ENCODE data around the gene QSOX1.

Gene QSOX1

DNA sequence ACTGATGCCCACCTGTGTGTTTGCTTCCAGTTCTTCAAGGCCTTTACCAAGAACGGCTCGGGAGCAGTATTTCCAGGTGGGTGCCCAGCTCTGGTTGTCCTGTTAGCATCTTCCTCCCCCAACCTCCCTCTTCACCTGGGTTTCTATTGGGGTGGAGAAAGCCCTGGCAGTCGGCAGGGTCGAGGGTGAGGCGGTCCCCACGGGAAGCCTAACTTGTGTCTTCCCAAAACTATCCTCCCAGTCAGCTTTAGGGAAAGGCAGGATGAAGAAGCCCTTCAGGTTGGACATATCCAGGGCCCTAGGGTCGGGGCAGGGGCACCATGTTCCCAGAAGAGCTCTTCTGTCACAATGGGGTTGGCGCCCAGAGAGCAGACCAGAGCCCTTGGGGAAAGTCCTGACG lies 20.6 kb downstream of the QSOX1 start:
- H3K4me3 ChIP-seq (replicated peaks in 1 of 2; ENCODE audit: low read depth in 2 of 2, low read length in 2 of 2) = no peak overlapping the region
- DNase-seq (ENCODE audit: low read depth in 2 of 2) = no peak
- TF ChIP-seq CTCF (IDR thresholded peaks at IDR 0.05; ENCODE audit: low read depth, low read length) = no peak

- no peak overlapping the region for H3K4me3 ChIP-seq (replicated peaks in 1 of 2; ENCODE audit: low read depth in 2 of 2, low read length in 2 of 2)
- TF ChIP-seq CTCF (IDR thresholded peaks at IDR 0.05; ENCODE audit: low read depth, low read length) = no peak
- DNase-seq (ENCODE audit: low read depth in 2 of 2) = no peak
Observed at GRCh38 chr1:180175806-180176205, 21.1 kb downstream of the QSOX1 start.

DNA sequence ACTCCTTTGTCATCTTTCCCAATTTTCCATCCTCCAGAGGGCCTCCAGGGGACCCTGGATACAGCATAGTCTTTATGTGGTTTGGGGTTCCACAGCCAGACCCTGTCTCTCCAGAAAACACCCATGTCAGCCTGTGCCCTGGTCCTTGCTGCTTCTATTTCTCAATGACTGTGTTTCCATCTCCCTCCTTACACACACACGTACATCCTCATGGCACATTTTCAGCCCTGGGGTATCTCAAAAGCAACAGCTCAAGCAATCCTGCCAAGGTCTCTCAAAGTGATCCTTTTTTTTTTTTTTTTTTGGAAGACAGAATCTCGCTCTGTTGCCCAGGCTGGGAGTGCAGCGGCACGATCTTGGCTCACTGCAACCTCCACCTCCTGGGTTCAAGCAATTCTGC lies 22.3 kb downstream of the QSOX1 start:
- H3K4me3 ChIP-seq (replicated peaks in 1 of 2; ENCODE audit: low read depth in 2 of 2, low read length in 2 of 2) = no peak overlapping the region
- no peak for DNase-seq (ENCODE audit: low read depth in 2 of 2)
- TF ChIP-seq CTCF (IDR thresholded peaks at IDR 0.05; ENCODE audit: low read depth, low read length) = no peak

DNA sequence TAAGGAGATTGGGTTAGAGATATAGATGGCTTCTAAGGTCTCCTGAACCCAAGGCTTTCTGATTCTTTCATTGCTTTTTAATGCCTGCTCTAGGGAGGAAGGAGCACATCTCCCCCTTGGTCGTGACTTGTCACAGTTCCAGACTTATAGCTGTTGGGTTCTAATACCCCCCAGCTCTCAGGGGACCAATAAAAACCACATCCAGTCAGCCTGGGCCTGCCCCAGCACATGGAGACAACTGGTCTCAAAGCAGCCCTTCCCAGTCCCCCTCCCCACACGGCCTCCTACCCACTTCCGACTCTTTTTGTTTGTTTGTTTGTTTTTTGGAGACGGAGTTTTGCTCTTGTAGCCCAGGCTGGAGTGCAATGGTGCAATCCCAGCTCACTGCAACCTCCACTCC lies 23.3 kb downstream of the QSOX1 start:
- DNase-seq (ENCODE audit: low read depth in 2 of 2) = no peak
- no peak for TF ChIP-seq CTCF (IDR thresholded peaks at IDR 0.05; ENCODE audit: low read depth, low read length)

GRCh38 chr1:180178511-180179161 lies 24.0 kb downstream of the QSOX1 start:
- H3K4me3 ChIP-seq (replicated peaks in 1 of 2; ENCODE audit: low read depth in 2 of 2, low read length in 2 of 2) = no peak overlapping the region
- TF ChIP-seq CTCF (IDR thresholded peaks at IDR 0.05; ENCODE audit: low read depth, low read length) = peak; percentile 98
- peak; percentile 67 to 71 for DNase-seq (ENCODE audit: low read depth in 2 of 2)

More for the DNA sequence above, 23.3 kb downstream of the QSOX1 start:
- no peak overlapping the region for H3K4me3 ChIP-seq (replicated peaks in 1 of 2; ENCODE audit: low read depth in 2 of 2, low read length in 2 of 2)

DNA sequence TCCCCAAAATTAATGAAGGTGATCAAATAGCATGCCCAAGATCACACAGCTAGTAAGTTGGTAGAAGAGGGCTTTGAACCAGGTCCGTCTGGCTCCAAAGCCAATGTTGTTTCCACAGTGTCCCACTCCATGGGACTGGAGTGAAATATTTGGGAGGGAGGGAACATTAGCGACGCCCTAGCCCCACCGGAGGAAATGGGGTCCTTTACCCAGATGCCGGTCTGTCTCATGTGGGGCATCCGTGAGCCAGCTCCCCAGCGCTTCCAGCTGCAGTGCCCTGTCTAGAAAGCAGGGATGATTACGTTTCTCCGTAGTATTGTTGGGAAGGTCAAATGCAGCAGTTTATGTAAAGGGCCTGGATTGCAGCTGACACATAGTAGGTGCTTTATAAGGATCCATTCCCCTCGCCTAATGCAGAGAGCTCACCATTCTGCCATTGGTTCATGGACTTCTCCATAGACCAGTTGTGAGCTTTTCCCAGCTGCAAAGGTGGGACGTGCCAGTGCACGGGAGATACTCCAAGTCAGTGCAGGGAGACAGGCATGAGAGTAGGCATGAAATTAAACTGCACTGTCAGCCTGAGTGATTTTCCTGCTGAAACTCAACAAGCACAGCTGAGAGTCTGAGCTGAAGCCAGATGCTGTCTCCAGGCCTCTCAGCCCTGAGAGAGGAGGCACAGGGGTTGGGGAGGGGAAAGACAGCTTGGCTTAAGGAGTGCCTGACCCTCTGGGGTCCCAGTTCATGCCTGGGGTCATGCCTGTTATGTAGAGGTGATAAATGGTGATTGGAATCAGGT lies 24.7 kb downstream of the QSOX1 start:
- H3K4me3 ChIP-seq (replicated peaks in 1 of 2; ENCODE audit: low read depth in 2 of 2, low read length in 2 of 2) = no peak overlapping the region
- no peak for DNase-seq (ENCODE audit: low read depth in 2 of 2)
- TF ChIP-seq CTCF (IDR thresholded peaks at IDR 0.05; ENCODE audit: low read depth, low read length) = no peak
